ENCODE measurements around the gene JTB.

JTB gene

DNA sequence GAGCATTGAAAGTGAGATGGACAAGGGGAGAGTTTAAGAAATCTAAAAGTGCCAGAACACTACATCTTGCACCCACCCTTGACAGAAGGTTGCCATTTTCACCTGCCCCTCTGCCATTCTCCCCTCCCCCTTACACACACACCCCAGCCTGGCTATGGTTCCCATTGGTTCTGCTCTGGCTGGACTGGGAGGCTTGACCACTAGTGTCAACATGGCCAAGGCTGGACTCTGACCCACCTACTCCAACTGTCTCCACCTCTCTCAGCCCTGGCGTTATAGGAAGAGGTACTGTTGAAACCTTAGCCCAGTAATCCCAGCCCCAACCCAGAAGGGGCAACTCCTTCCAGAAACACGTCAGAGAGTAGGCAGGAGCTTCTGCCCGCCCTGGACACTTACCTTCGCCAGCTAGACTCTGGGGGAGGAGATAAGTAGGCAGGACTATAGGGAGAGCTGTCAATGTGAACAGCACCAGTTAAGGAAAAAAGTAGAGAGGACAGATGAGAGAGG lies 23.6 kb downstream of the JTB start:
- no peak for DNase-seq

DNA sequence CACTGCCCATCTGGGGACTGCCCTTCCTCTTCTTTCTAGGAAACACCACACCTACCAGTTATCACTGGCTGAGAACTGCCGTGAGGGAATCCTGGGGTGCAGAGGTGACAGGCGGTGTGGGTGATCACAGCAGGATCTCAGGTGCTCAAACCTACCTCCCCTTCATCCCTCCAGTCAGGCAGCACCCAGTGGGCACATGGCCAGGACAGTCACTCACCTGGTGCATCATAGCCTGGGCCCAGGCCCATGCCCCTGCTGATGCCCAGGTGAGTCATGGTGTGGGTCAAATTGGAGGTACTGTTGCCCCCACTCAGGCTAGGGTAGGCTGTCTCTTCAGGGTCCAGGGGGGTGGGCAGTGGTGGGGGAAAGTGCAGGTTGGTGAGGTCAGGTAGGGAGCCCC lies 25.7 kb downstream of the JTB start:
- DNase-seq: no peak

GRCh38 chr1:153951183-153951582 lies 26.3 kb downstream of the JTB start:
- DNase-seq: no peak

GRCh38 chr1:153946622-153947241 lies 30.7 kb downstream of the JTB start, which contains the start of gene DENND4B:
TSS of gene DENND4B (minus strand) at chr1:153946718. CDS start at chr1:153944374, 2,344 bp downstream.
- DNase-seq: peak; percentile 87

DNA sequence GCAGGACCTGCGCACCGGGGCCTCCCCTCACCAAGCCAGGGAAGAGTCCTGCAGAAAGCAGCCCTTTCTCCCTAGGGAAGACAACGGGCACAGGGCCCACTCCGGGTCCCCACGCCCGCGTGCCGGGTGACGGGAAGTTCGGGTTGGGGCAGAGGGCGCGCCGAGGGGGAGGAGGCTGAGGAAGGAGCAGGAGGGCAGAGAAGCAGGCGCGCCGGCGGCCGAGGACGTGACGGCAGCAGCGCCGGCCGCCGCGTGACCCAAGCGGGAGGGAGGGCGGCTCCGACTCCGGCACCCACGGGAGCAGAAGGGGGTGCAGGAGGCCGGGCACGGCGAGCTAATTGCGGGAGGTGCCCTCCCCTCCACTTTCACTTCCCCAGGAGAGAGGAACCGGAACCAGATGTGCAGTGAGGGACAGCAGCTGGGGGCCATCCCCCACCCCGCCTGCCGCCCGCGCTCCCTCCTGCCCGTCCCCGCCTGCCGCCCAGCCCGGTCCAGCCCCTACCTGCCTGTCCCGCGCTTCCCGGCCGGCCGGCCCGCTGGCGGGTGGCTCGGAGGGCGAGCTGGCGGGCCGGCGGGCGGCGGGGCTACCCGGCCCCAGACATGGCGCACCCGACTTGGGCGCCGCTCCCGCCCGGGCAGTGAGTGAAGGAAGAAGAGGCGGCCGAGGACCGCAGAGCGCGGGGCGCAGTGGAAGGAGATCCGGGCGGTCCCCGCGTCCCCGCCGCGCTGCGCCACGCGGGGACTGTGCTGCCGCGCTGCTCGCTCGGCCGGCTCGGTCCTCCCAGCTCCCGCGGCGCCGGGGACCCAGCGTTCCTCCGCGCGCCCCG lies 31.5 kb downstream of the JTB start:
- DNase-seq: peak; percentile 76

DNA sequence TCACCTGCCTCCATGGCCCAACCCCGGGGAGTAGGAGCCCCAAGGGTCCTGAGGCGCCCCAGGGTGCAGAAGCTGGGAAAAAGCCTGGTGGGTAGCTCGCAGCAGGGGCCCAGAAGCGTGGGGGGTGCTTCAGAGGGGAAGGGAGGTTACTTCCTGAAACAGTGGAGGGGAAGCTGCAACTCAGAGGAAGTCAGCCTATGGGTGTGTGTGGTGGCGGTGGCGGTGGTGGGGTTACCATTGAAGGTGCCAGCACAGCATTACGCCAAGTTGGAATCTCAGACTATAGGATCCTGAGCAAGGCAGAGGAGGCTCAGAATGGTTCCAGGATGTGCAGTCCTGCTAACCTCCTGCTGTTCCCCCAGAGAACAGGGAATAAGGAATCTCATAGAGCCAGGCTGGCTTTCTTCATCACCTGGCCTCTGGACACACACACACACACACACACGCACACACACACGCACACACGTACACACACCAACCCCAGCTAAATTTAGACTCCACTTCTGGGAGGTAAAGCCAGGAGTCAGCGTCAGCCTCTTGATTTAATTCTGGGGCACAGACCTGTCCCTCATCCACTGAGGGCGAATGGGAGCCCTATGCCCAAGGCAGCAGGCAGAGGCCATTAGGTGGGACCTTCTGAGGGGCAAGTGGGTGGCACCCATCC lies 32.2 kb downstream of the JTB start:
- DNase-seq: no peak

DNA sequence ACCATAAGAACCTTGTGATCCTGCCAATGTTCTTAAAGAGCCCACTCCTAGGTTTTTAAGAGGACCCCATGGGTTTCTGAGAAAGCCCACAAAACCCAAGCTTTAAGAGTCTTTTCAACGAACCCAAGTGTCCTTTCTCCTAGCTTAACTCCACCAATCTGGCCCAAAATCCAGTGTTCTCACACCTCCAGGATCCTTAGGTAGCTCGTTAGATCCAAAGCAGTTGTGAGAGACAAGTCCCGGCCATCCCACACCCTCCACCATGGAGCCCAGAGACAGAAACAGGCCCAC lies 32.7 kb downstream of the JTB start:
- no peak for DNase-seq

- no peak for DNase-seq
These were observed 33.3 kb downstream of the JTB start for GRCh38 chr1:153944005-153944826.

GRCh38 chr1:153942766-153943549 lies 34.5 kb downstream of the JTB start:
- no peak for DNase-seq

GRCh38 chr1:153941826-153942725 lies 35.4 kb downstream of the JTB start:
- no peak for DNase-seq

GRCh38 chr1:153940756-153941155 lies 36.7 kb downstream of the JTB start:
- no peak for DNase-seq

- no peak for DNase-seq
These were observed 38.0 kb downstream of the JTB start for GRCh38 chr1:153939476-153939875.

GRCh38 chr1:153938996-153939395 lies 38.5 kb downstream of the JTB start:
- DNase-seq: no peak

GRCh38 chr1:153937331-153937730 lies 40.1 kb downstream of the JTB start:
- DNase-seq: no peak

DNA sequence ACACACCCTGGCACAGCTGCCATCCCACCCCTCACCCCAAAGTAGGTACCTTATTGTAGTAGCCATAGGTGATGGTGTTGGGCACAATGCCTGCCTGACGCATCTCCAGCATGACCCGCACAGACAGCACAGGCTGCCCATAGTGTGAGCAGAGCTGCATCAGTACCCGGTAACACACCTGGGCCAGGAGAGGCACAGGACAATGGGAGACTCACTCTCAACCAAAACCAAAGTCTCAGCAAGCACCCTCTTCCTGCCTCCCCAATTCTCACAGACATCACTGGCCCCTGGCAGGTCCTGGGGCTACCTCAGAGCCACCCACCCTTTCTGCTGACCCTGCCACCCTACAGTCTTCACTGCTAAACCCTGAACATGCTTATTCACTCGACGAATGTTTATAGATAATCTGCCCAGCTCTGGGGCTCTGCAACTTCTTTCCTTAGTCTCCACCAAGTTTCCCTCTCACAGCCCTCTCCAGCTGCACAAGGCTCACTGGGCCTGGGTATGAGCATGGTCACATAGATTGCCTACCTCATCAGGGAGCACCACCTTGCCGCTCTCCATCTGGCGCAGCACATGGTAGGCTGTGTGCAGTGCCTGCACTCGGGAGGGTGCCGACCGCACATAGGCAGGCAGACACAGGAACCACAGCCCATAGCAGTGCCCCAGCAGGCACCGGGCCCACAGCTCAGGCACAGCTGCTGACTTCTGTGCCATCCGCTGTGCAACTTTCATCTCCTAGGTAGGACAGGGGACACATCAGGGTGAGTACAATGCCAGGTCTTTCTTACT lies 41.3 kb downstream of the JTB start:
- no peak for DNase-seq

- no peak for DNase-seq
These were observed 42.7 kb downstream of the JTB start for GRCh38 chr1:153934746-153935145.

- no peak for DNase-seq
These were observed 43.5 kb downstream of the JTB start for GRCh38 chr1:153933955-153934354.

DNA sequence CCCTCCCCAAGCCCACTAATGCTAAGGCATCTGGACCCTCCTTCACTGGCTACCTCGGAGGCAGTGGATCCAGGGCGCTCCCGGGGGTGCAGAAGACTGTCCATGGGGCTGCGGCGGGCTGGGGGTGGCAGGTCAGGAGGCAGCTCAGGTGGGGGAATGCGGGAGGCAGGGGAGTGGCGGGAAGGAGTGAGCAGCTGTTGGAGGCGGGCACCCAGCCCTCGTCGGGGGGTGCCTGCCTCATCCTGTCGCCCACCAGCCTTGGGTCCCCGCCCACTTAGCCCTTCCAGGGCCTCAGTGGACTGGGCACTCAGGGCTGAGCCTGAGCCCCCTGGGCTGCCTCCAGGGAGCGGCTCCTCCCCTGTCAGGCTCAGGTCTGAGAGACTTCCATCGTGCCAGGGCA lies 44.0 kb downstream of the JTB start:
- no peak for DNase-seq

GRCh38 chr1:153932156-153933131 lies 45.0 kb downstream of the JTB start:
- no peak for DNase-seq
